Fibroblast of lung (primary cell): ENCODE measurements around the gene CAMTA1.

ENCODE experiments used
- CTCF ChIP-seq, 2 donors: IDR thresholded peaks in 1 of 2; conservative IDR thresholded peaks in 1 of 2; 1 replicate in 1 of 2; 2 replicates in 1 of 2; pipeline ENCODE4 v1.5.1; 2011 to 2012; ENCODE audit warnings: low read length in 2 of 2, control low read depth in 1 of 2, inconsistent platforms in 1 of 2, low read depth in 1 of 2, mild to moderate bottlenecking in 1 of 2
- EZH2 ChIP-seq: IDR thresholded peaks from 2 replicates; pipeline ENCODE4 v1.5.1; 2012; ENCODE audit warnings: low read length, control low read depth, mild to moderate bottlenecking; ENCODE audit errors: missing control alignments

DNA sequence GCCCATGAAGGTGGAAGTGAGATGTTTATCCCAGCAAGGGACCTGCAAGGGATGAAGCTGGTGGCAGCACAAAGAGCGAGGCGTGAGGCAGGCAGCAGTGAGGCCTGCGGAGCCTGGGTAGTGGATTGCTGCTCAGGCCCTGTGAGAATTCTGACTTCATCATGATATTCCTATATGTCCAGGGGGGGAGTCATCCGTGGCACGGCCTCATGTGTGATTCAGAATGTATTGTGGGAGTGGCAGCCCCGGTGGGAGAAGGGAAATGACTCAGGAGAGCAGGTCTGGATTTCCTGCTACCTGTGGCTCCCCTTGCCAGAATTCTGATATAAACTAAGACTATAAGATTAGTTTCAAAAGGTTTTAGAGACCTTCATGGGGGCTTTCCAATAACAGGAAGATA is 240.9 kb downstream of the CAMTA1 start:
- TF ChIP-seq CTCF (conservative IDR thresholded peaks at IDR 0.05 in 1 of 2, IDR thresholded peaks at IDR 0.05 in 1 of 2; ENCODE audit: low read depth in 1 of 2, low read length in 2 of 2), result no peak
- no peak for TF ChIP-seq EZH2
